Testis (tissue), 2 donors: ENCODE results near the gene CCT8L2.
"Not testable (repeated sequence)": the region's sequence is repeated elsewhere in the genome, so short reads cannot be mapped to it uniquely, and the experiment has no call there.

Experiments
- POLR2A ChIP-seq: fragments of 450-650 bp; IDR thresholded peaks from one replicate; pipeline ENCODE4 v1.6.1; 2017; ENCODE audit warnings: antibody characterized with exemption, mild to moderate bottlenecking, moderate library complexity
- TF ChIP-seq, protein P1 (sequence below), 3 experiments: fragments of 450-650 bp in 2 of 3; fragments of 200-600 bp in 1 of 3; sonication (generic) in 1 of 3; IDR thresholded peaks; one replicate each; pipeline ENCODE4 v1.5.1; 2016 to 2019; ENCODE audit warnings: antibody characterized with exemption in 3 of 3, mild to moderate bottlenecking in 2 of 3, moderate library complexity in 1 of 3

DNA sequence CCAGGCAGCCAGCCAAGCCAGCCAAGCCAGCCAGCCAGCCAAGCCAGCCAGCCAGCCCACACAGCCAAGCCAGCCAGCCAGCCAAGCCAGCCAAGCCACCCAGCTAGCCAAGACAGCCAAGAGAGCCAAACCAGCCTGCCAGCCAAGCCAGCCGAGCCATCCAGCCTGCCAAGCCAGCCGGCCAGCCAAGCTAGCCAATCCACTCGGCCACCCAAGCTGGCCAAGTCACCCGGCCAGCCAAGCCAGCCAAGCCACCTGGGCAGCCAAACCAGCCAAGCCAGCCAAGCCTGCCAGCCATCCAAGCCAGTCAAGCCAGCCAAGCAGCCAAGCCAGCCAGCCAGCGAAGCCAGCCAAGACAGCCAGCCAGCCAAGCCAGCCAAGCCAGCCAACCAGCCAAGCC lies 32.0 kb downstream of the CCT8L2 start:
- TF ChIP-seq, protein P1, sequence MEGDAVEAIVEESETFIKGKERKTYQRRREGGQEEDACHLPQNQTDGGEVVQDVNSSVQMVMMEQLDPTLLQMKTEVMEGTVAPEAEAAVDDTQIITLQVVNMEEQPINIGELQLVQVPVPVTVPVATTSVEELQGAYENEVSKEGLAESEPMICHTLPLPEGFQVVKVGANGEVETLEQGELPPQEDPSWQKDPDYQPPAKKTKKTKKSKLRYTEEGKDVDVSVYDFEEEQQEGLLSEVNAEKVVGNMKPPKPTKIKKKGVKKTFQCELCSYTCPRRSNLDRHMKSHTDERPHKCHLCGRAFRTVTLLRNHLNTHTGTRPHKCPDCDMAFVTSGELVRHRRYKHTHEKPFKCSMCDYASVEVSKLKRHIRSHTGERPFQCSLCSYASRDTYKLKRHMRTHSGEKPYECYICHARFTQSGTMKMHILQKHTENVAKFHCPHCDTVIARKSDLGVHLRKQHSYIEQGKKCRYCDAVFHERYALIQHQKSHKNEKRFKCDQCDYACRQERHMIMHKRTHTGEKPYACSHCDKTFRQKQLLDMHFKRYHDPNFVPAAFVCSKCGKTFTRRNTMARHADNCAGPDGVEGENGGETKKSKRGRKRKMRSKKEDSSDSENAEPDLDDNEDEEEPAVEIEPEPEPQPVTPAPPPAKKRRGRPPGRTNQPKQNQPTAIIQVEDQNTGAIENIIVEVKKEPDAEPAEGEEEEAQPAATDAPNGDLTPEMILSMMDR (IDR thresholded peaks at IDR 0.05) = not testable (repeated sequence)
- not testable (repeated sequence) for TF ChIP-seq POLR2A
